WTC11 (cell line): ENCODE data around the gene PHACTR3. TPM values are rescaled to one million over a fixed set of nuclear protein-coding genes. Genes with fewer than 3 reads are reported as not detected.

Source experiments
- ATAC-seq: fragments of 200-7000 bp; cut with Tn5 transposase; 2 replicates; pipeline ENCODE4 v1.10.0; 2021; ENCODE audit warnings: mild to moderate bottlenecking, moderate library complexity
- CTCF ChIA-PET: fragments of 300-600 bp; sonication (Branson Sonifier 250); formaldehyde crosslinking; loops from one replicate; lab custom pipeline; 2021; ENCODE audit warnings: antibody characterized with exemption; lab: Charles Lee
- POLR2A ChIA-PET: fragments of 350-600 bp; sonication (Branson Sonifier 250); formaldehyde crosslinking; loops from one replicate; lab custom pipeline; 2021; ENCODE audit warnings: antibody characterized with exemption; lab: Charles Lee
- DNase-seq: peaks from one replicate; pipeline ENCODE4 v3.0.0; 2021; ENCODE audit warnings: low spot score
- H3K27ac Mint-ChIP-seq: 2 replicates; pipeline ENCODE4 v1.8.0; 2021; ENCODE audit warnings: mixed read lengths
- H3K27me3 Mint-ChIP-seq: 2 replicates; pipeline ENCODE4 v1.8.0; 2021; ENCODE audit warnings: low read depth, mild to moderate bottlenecking, moderate library complexity, mixed read lengths
- H3K36me3 Mint-ChIP-seq: 2 replicates; pipeline ENCODE4 v1.8.0; 2021; ENCODE audit warnings: mixed read lengths
- H3K4me1 Mint-ChIP-seq: 2 replicates; pipeline ENCODE4 v1.8.0; 2022; ENCODE audit warnings: mixed read lengths
- H3K4me3 Mint-ChIP-seq: 2 replicates; pipeline ENCODE4 v1.8.0; 2021; ENCODE audit warnings: mild to moderate bottlenecking, moderate library complexity, mixed read lengths
- H3K9me3 Mint-ChIP-seq: 2 replicates; pipeline ENCODE4 v1.8.0; 2021; ENCODE audit warnings: mixed read lengths
- EMX1 ChIP-seq: fragments of 250-450 bp; sonication (Bioruptor Pico); IDR thresholded peaks from 2 replicates; pipeline ENCODE4 v1.8.0; 2021; ENCODE audit warnings: mild to moderate bottlenecking
- JUN ChIP-seq: sonication (generic); formaldehyde crosslinking; IDR thresholded peaks from 2 replicates; pipeline ENCODE4 v1.8.0; 2023; ENCODE audit warnings: mild to moderate bottlenecking, missing genetic modification reagents
- NFATC4 ChIP-seq: fragments of 250-450 bp; sonication (Bioruptor Pico); IDR thresholded peaks from 2 replicates; pipeline ENCODE4 v1.9.0; 2021; ENCODE audit warnings: mild to moderate bottlenecking
- NFE2L1 ChIP-seq: sonication (generic); formaldehyde crosslinking; IDR thresholded peaks from 2 replicates; pipeline ENCODE4 v1.8.1; 2023; ENCODE audit warnings: missing genetic modification reagents
- NR3C1 ChIP-seq: sonication (generic); formaldehyde crosslinking; conservative IDR thresholded peaks from 2 replicates; pipeline ENCODE4 v1.8.1; 2023; ENCODE audit warnings: low read depth, mild to moderate bottlenecking, missing genetic modification reagents
- RORB ChIP-seq: fragments of 250-450 bp; sonication (Bioruptor Pico); IDR thresholded peaks from 2 replicates; pipeline ENCODE4 v1.9.0; 2021; ENCODE audit warnings: mild to moderate bottlenecking
- SP1 ChIP-seq: sonication (generic); formaldehyde crosslinking; conservative IDR thresholded peaks from 2 replicates; pipeline ENCODE4 v1.8.1; 2022; ENCODE audit warnings: missing genetic modification reagents
- TEAD1 ChIP-seq: sonication (generic); formaldehyde crosslinking; IDR thresholded peaks from 2 replicates; pipeline ENCODE4 v1.8.0; 2022; ENCODE audit warnings: mild to moderate bottlenecking, missing genetic modification reagents
- TEAD4 ChIP-seq: sonication (generic); formaldehyde crosslinking; IDR thresholded peaks from 2 replicates; pipeline ENCODE4 v1.8.0; 2022; ENCODE audit warnings: mild to moderate bottlenecking, missing genetic modification reagents
- TP53 ChIP-seq: sonication (generic); formaldehyde crosslinking; IDR thresholded peaks from 2 replicates; pipeline ENCODE4 v1.8.1; 2023; ENCODE audit warnings: mild to moderate bottlenecking, missing genetic modification reagents
- total RNA-seq: library from RNA; stranded (reverse); gene quantifications from 3 replicates; pipeline ENCODE4 v1.2.3, GENCODE V29; 2021
- TF ChIP-seq, protein P1 (sequence below): fragments of 250-450 bp; sonication (Bioruptor Pico); IDR thresholded peaks from 2 replicates; pipeline ENCODE4 v1.9.0; 2021; ENCODE audit warnings: mild to moderate bottlenecking
- TF ChIP-seq, protein P2 (sequence below): sonication (generic); formaldehyde crosslinking; IDR thresholded peaks from 2 replicates; pipeline ENCODE4 v1.8.0; 2022; ENCODE audit warnings: missing genetic modification reagents
- TF ChIP-seq, protein P3 (sequence below): sonication (generic); formaldehyde crosslinking; IDR thresholded peaks from 2 replicates; pipeline ENCODE4 v1.8.1; 2023; ENCODE audit warnings: mild to moderate bottlenecking, missing genetic modification reagents
- TF ChIP-seq, protein P4 (sequence below): sonication (generic); formaldehyde crosslinking; IDR thresholded peaks from 2 replicates; pipeline ENCODE4 v1.8.0; 2022; ENCODE audit warnings: mild to moderate bottlenecking, missing genetic modification reagents
- TF ChIP-seq, protein P5 (sequence below): fragments of 250-450 bp; sonication (Bioruptor Pico); IDR thresholded peaks from 2 replicates; pipeline ENCODE4 v1.8.0; 2021; ENCODE audit warnings: mild to moderate bottlenecking
- TF ChIP-seq, protein P6 (sequence below): sonication (generic); formaldehyde crosslinking; IDR thresholded peaks from 2 replicates; pipeline ENCODE4 v1.8.1; 2022; ENCODE audit warnings: low read depth, mild to moderate bottlenecking, moderate library complexity, missing genetic modification reagents, borderline replicate concordance
- TF ChIP-seq, protein P7 (sequence below): sonication (generic); formaldehyde crosslinking; IDR thresholded peaks from 2 replicates; pipeline ENCODE4 v1.8.1; 2022; ENCODE audit warnings: mild to moderate bottlenecking, moderate library complexity, missing genetic modification reagents
- TF ChIP-seq, protein P8 (sequence below): sonication (generic); formaldehyde crosslinking; IDR thresholded peaks from 2 replicates; pipeline ENCODE4 v1.8.0; 2022; ENCODE audit warnings: mild to moderate bottlenecking, missing genetic modification reagents

The PHACTR3 gene
- total RNA-seq, 1 experiment from 2014 or later: 0.28 TPM

DNA sequence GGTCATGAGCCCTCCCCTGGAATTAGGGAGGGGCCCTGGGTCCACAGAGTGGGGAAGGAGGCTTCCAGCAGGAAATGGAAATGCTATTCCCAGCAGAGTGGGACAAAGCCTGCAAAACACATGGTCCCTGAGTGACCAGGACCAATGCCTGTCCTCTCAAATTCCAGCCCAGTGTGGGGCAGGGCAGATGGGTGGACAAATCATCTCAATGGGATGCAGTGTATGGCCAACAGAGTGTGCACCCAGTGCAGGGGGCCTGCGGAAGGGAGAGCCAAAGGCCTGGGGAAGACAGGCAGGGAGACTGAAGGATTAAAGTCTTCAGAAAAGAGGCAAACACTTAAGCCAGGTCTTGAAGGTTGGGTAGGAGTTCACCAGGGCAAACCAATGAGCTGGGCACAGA, 28.7 kb upstream of the PHACTR3 start:
- no peak for TF ChIP-seq NFE2L1 (CRISPR knock-in tag)
- no peak for TF ChIP-seq EMX1 (CRISPR knock-in tag)
- no peak for TF ChIP-seq TEAD4 (CRISPR knock-in tag)
- TF ChIP-seq, protein P1, sequence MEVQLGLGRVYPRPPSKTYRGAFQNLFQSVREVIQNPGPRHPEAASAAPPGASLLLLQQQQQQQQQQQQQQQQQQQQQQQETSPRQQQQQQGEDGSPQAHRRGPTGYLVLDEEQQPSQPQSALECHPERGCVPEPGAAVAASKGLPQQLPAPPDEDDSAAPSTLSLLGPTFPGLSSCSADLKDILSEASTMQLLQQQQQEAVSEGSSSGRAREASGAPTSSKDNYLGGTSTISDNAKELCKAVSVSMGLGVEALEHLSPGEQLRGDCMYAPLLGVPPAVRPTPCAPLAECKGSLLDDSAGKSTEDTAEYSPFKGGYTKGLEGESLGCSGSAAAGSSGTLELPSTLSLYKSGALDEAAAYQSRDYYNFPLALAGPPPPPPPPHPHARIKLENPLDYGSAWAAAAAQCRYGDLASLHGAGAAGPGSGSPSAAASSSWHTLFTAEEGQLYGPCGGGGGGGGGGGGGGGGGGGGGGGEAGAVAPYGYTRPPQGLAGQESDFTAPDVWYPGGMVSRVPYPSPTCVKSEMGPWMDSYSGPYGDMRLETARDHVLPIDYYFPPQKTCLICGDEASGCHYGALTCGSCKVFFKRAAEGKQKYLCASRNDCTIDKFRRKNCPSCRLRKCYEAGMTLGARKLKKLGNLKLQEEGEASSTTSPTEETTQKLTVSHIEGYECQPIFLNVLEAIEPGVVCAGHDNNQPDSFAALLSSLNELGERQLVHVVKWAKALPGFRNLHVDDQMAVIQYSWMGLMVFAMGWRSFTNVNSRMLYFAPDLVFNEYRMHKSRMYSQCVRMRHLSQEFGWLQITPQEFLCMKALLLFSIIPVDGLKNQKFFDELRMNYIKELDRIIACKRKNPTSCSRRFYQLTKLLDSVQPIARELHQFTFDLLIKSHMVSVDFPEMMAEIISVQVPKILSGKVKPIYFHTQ (CRISPR knock-in tag): no peak
- TF ChIP-seq, protein P2, sequence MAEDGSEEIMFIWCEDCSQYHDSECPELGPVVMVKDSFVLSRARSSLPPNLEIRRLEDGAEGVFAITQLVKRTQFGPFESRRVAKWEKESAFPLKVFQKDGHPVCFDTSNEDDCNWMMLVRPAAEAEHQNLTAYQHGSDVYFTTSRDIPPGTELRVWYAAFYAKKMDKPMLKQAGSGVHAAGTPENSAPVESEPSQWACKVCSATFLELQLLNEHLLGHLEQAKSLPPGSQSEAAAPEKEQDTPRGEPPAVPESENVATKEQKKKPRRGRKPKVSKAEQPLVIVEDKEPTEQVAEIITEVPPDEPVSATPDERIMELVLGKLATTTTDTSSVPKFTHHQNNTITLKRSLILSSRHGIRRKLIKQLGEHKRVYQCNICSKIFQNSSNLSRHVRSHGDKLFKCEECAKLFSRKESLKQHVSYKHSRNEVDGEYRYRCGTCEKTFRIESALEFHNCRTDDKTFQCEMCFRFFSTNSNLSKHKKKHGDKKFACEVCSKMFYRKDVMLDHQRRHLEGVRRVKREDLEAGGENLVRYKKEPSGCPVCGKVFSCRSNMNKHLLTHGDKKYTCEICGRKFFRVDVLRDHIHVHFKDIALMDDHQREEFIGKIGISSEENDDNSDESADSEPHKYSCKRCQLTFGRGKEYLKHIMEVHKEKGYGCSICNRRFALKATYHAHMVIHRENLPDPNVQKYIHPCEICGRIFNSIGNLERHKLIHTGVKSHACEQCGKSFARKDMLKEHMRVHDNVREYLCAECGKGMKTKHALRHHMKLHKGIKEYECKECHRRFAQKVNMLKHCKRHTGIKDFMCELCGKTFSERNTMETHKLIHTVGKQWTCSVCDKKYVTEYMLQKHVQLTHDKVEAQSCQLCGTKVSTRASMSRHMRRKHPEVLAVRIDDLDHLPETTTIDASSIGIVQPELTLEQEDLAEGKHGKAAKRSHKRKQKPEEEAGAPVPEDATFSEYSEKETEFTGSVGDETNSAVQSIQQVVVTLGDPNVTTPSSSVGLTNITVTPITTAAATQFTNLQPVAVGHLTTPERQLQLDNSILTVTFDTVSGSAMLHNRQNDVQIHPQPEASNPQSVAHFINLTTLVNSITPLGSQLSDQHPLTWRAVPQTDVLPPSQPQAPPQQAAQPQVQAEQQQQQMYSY (CRISPR knock-in tag): no peak
- TF ChIP-seq NR3C1 (CRISPR knock-in tag): no peak
- TF ChIP-seq, protein P3, sequence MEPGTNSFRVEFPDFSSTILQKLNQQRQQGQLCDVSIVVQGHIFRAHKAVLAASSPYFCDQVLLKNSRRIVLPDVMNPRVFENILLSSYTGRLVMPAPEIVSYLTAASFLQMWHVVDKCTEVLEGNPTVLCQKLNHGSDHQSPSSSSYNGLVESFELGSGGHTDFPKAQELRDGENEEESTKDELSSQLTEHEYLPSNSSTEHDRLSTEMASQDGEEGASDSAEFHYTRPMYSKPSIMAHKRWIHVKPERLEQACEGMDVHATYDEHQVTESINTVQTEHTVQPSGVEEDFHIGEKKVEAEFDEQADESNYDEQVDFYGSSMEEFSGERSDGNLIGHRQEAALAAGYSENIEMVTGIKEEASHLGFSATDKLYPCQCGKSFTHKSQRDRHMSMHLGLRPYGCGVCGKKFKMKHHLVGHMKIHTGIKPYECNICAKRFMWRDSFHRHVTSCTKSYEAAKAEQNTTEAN: no peak
- TF ChIP-seq, protein P4, sequence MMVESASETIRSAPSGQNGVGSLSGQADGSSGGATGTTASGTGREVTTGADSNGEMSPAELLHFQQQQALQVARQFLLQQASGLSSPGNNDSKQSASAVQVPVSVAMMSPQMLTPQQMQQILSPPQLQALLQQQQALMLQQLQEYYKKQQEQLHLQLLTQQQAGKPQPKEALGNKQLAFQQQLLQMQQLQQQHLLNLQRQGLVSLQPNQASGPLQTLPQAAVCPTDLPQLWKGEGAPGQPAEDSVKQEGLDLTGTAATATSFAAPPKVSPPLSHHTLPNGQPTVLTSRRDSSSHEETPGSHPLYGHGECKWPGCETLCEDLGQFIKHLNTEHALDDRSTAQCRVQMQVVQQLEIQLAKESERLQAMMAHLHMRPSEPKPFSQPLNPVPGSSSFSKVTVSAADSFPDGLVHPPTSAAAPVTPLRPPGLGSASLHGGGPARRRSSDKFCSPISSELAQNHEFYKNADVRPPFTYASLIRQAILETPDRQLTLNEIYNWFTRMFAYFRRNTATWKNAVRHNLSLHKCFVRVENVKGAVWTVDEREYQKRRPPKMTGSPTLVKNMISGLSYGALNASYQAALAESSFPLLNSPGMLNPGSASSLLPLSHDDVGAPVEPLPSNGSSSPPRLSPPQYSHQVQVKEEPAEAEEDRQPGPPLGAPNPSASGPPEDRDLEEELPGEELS (CRISPR knock-in tag): no peak
- TF ChIP-seq JUN (CRISPR knock-in tag): no peak
- no peak for TF ChIP-seq TEAD1 (CRISPR knock-in tag)
- TF ChIP-seq, protein P5, sequence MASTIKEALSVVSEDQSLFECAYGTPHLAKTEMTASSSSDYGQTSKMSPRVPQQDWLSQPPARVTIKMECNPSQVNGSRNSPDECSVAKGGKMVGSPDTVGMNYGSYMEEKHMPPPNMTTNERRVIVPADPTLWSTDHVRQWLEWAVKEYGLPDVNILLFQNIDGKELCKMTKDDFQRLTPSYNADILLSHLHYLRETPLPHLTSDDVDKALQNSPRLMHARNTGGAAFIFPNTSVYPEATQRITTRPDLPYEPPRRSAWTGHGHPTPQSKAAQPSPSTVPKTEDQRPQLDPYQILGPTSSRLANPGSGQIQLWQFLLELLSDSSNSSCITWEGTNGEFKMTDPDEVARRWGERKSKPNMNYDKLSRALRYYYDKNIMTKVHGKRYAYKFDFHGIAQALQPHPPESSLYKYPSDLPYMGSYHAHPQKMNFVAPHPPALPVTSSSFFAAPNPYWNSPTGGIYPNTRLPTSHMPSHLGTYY: no peak
- TF ChIP-seq, protein P6, sequence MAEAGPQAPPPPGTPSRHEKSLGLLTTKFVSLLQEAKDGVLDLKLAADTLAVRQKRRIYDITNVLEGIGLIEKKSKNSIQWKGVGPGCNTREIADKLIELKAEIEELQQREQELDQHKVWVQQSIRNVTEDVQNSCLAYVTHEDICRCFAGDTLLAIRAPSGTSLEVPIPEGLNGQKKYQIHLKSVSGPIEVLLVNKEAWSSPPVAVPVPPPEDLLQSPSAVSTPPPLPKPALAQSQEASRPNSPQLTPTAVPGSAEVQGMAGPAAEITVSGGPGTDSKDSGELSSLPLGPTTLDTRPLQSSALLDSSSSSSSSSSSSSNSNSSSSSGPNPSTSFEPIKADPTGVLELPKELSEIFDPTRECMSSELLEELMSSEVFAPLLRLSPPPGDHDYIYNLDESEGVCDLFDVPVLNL (CRISPR knock-in tag): no peak
- TF ChIP-seq, protein P7, sequence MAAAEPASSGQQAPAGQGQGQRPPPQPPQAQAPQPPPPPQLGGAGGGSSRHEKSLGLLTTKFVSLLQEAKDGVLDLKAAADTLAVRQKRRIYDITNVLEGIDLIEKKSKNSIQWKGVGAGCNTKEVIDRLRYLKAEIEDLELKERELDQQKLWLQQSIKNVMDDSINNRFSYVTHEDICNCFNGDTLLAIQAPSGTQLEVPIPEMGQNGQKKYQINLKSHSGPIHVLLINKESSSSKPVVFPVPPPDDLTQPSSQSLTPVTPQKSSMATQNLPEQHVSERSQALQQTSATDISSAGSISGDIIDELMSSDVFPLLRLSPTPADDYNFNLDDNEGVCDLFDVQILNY (CRISPR knock-in tag): no peak
- TF ChIP-seq NFATC4 (CRISPR knock-in tag): no peak
- no peak for TF ChIP-seq SP1 (CRISPR knock-in tag)
- TF ChIP-seq TP53 (CRISPR knock-in tag): no peak
- TF ChIP-seq, protein P8, sequence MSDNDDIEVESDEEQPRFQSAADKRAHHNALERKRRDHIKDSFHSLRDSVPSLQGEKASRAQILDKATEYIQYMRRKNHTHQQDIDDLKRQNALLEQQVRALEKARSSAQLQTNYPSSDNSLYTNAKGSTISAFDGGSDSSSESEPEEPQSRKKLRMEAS (CRISPR knock-in tag): no peak
- TF ChIP-seq RORB (CRISPR knock-in tag): no peak
- POLR2A ChIA-PET: no interaction called here
- Mint-ChIP-seq H3K4me1 (peaks cover 8% of the 10 kb centered on the region), H3K4me3 (no peak overlapping the region), H3K27me3 (peaks cover 89% of the 10 kb centered on the region), H3K36me3 (no peaks in the 10 kb centered on the region), H3K27ac (no peak overlapping the region), H3K9me3 (no peaks in the 10 kb centered on the region)
- CTCF ChIA-PET: interaction anchor here (0.6 to 1.0 kb wide), 3 partner anchors 9 to 25 kb away, joined by 3 read pairs; no protein-coding TSS in a partner anchor
- no peak for DNase-seq
- ATAC-seq: no peak
